ENCODE measurements around the gene DPH1. TPM values are rescaled to one million over a fixed set of nuclear protein-coding genes. Genes with fewer than 3 reads are reported as not detected.

Gene DPH1
- total RNA-seq, 1 donor from 2014 or later: 38.0 TPM

- peaks cover 44% of the 10 kb centered on the region for H3K36me3 ChIP-seq
- H3K4me3 ChIP-seq: no peak overlapping the region
- H3K4me1 ChIP-seq: peaks cover 19% of the 10 kb centered on the region
- ATAC-seq (no peak), DNase-seq (no peak)
- no peaks in the 10 kb centered on the region for H3K9me3 ChIP-seq
- H3K27me3 ChIP-seq (ENCODE audit: low read depth): peaks cover 7% of the 10 kb centered on the region
- intact Hi-C loops (cut with DNase I): no loop called here
- no peak overlapping the region for H3K27ac ChIP-seq
- TF ChIP-seq, protein P1, sequence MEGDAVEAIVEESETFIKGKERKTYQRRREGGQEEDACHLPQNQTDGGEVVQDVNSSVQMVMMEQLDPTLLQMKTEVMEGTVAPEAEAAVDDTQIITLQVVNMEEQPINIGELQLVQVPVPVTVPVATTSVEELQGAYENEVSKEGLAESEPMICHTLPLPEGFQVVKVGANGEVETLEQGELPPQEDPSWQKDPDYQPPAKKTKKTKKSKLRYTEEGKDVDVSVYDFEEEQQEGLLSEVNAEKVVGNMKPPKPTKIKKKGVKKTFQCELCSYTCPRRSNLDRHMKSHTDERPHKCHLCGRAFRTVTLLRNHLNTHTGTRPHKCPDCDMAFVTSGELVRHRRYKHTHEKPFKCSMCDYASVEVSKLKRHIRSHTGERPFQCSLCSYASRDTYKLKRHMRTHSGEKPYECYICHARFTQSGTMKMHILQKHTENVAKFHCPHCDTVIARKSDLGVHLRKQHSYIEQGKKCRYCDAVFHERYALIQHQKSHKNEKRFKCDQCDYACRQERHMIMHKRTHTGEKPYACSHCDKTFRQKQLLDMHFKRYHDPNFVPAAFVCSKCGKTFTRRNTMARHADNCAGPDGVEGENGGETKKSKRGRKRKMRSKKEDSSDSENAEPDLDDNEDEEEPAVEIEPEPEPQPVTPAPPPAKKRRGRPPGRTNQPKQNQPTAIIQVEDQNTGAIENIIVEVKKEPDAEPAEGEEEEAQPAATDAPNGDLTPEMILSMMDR (IDR thresholded peaks at IDR 0.05): no peak
Measured at GRCh38 chr17:2034157-2034556, 4.2 kb downstream of the DPH1 start.

DNA sequence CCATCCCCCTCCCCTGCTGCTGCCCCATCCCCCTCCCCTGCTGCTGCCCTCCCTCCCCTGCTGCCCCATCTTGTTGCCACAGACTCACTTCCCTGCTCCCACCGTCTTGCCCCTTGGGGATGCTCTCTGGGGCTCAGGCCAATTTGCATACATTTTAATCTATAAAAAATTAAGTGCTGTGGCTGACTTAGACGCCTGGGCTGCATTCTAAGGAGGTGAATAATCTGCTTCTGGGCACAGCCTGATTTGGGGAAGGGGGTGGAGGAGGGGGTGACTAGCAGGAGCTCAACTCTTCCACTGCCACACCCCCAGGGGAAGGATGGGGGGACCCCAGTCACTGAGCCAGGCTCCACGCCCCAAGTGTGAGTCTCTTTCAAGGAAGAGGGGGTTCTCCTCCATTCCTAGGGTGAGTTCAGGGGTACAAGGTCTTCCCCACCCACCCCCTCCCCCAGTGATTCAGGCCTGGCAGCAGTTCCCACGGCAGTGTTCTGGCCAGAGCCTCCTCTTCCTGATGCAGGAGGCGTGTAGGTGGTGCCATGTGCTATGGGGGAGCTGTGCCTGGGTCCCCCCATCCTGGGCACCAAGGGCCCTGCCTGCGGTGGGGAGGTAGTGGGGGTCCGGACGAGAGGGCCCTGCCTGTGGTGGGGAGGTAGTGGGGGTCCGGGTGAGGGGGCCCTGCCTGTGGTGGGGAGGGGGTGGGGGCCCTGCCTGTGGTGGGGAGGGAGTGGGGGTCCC, 5.0 kb downstream of the DPH1 start:
- TF ChIP-seq, protein P1 (IDR thresholded peaks at IDR 0.05): no peak
- H3K27ac ChIP-seq: no peak overlapping the region
- H3K4me1 ChIP-seq: peaks cover 15% of the 10 kb centered on the region
- ATAC-seq (no peak), DNase-seq (no peak)
- H3K4me3 ChIP-seq: no peak overlapping the region
- no peaks in the 10 kb centered on the region for H3K27me3 ChIP-seq (ENCODE audit: low read depth)
- H3K9me3 ChIP-seq: no peaks in the 10 kb centered on the region
- H3K36me3 ChIP-seq: peaks cover 46% of the 10 kb centered on the region
- intact Hi-C loops (cut with DNase I): no loop called here

- TF ChIP-seq, protein P1 (IDR thresholded peaks at IDR 0.05): no peak
- ATAC-seq (no peak), DNase-seq (no peak)
- intact Hi-C loops (cut with DNase I): no loop called here
- peaks cover 54% of the 10 kb centered on the region for H3K36me3 ChIP-seq
- H3K27me3 ChIP-seq (ENCODE audit: low read depth): no peaks in the 10 kb centered on the region
- H3K4me3 ChIP-seq: no peak overlapping the region
- no peaks in the 10 kb centered on the region for H3K9me3 ChIP-seq
- H3K4me1 ChIP-seq: peaks cover 12% of the 10 kb centered on the region
- H3K27ac ChIP-seq: no peak overlapping the region
Measured at GRCh38 chr17:2035541-2036488, 5.9 kb downstream of the DPH1 start.

- H3K27ac ChIP-seq: no peak overlapping the region
- H3K36me3 ChIP-seq: peaks cover 56% of the 10 kb centered on the region
- no peaks in the 10 kb centered on the region for H3K27me3 ChIP-seq (ENCODE audit: low read depth)
- no peak for ATAC-seq
- H3K9me3 ChIP-seq: no peaks in the 10 kb centered on the region
- H3K4me1 ChIP-seq: peaks cover 8% of the 10 kb centered on the region
- TF ChIP-seq, protein P1 (IDR thresholded peaks at IDR 0.05): no peak
- intact Hi-C loops (cut with DNase I): no loop called here
- H3K4me3 ChIP-seq: no peak overlapping the region
- DNase-seq: no peak
Measured at GRCh38 chr17:2037155-2037554, 7.2 kb downstream of the DPH1 start.

DNA sequence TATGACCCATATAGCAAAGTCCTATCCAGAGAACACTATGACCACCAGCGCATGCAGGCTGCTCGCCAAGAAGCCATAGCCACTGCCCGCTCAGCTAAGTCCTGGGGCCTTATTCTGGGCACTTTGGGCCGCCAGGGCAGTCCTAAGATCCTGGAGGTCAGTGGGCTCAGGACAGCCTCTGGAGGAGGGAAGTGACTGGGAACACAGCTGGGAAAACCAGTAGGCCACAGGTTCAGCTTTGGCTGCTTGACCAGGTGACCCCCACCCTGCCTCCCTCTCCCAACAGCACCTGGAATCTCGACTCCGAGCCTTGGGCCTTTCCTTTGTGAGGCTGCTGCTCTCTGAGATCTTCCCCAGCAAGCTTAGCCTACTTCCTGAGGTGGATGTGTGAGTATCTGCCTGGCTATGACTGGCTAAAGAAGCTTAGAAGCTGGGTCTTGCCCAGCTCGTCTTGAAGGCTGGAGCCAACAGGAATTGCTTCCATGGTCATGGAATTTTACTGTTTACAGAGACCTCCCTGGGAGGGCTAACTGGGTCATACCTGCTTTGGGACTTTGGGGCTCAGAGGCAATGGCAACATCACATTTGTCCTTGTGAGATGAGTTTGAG, 10.4 kb downstream of the DPH1 start:
- intact Hi-C loops (cut with DNase I): no loop called here
- Histone ChIP-seq H3K4me1 (peaks cover 26% of the 10 kb centered on the region), H3K27me3 (ENCODE audit: low read depth) (no peaks in the 10 kb centered on the region), H3K9me3 (no peaks in the 10 kb centered on the region), H3K36me3 (peaks cover 65% of the 10 kb centered on the region), H3K27ac (no peak overlapping the region), H3K4me3 (no peak overlapping the region)
- ATAC-seq (no peak), DNase-seq (no peak)
- TF ChIP-seq, protein P1 (IDR thresholded peaks at IDR 0.05): no peak
